ENCODE data around the gene VPS41. TPM values are rescaled to one million over a fixed set of nuclear protein-coding genes. Genes with fewer than 3 reads are reported as not detected.

The VPS41 gene
- total and polyA plus RNA-seq, 3 donors from 2014 or later: 28.8 to 59.1 (median 52.7) TPM

GRCh38 chr7:38753347-38753746 is 155.6 kb downstream of the VPS41 start:
- Histone ChIP-seq H3K9me3 (no peaks in the 10 kb centered on the region), H3K4me3 (no peak overlapping the region), H3K36me3 (ENCODE audit: low read depth, missing control alignments) (no peaks in the 10 kb centered on the region), H3K27ac (no peak overlapping the region), H3K4me1 (no peaks in the 10 kb centered on the region), H3K27me3 (no peaks in the 10 kb centered on the region)
- intact Hi-C loops (cut with DNase I; ENCODE audit: low total_unique reads): no loop called here
- no peak for DNase-seq
- TF ChIP-seq POLR2A (IDR thresholded peaks at IDR 0.05): no peak
- TF ChIP-seq CTCF (IDR thresholded peaks at IDR 0.05): no peak
- WGBS, 2 donors: 95 to 100% methylated on average over 4 of the region's 4 CpGs

DNA sequence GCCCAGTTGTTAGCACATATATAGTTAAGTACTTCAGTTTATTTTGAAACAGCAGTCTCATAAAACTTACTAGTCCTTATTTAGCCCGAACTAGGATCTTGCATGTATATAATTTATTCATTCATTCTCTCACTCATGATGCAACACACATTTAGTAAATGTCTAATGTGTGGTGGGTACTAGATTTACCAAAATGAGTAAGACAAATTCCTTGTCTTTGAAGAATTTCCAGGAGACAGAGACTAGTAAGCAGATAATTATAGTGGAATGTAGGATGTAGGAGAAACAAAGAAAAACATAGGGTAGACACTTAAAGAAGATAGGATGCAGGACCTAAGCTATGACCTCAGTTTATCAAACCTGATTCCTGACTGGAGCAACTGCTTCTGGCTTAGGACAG is 157.6 kb downstream of the VPS41 start:
- 87 to 95% methylated on average over 1 of the region's 1 CpG for WGBS, 2 donors
- Histone ChIP-seq H3K4me3 (no peak overlapping the region), H3K36me3 (ENCODE audit: low read depth, missing control alignments) (no peaks in the 10 kb centered on the region), H3K27me3 (no peaks in the 10 kb centered on the region), H3K9me3 (no peaks in the 10 kb centered on the region), H3K4me1 (no peaks in the 10 kb centered on the region), H3K27ac (no peak overlapping the region)
- no peak for TF ChIP-seq POLR2A (IDR thresholded peaks at IDR 0.05)
- TF ChIP-seq CTCF (IDR thresholded peaks at IDR 0.05): no peak
- no peak for DNase-seq
- intact Hi-C loops (cut with DNase I; ENCODE audit: low total_unique reads): no loop called here

DNA sequence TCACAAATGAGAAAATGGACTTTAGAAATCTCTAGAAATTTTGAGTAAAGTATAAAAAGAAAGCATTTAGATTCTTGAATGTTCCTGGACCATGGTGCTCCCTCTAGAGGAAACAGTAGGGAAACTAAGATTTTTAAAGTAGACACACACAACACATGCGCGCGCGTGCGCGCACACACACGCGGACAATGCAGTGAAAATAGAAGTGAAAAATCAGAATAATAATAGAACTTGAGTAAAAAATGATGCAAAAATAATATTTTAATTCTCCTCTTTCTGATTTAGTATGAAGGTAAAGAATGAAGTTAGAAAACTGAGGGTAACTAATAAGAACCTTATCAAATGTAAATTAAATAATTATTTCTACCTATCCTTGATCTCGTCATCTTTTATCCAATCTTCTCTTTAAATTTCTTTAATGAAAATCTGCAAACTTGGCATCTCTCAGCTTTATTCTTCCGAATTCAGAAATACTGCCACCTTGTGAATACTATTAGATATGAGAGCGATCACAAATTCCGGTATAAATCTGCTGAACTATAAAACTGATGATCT is 160.9 kb downstream of the VPS41 start:
- Histone ChIP-seq H3K36me3 (ENCODE audit: low read depth, missing control alignments) (no peaks in the 10 kb centered on the region), H3K4me3 (no peak overlapping the region), H3K27ac (no peak overlapping the region), H3K27me3 (no peaks in the 10 kb centered on the region), H3K9me3 (no peaks in the 10 kb centered on the region), H3K4me1 (no peaks in the 10 kb centered on the region)
- intact Hi-C loops (cut with DNase I; ENCODE audit: low total_unique reads): no loop called here
- TF ChIP-seq POLR2A (IDR thresholded peaks at IDR 0.05): no peak
- TF ChIP-seq CTCF (IDR thresholded peaks at IDR 0.05): peak in 2 of 3 experiments; percentile 12 to 45
- 85 to 89% methylated on average over 12 of the region's 12 CpGs for WGBS, 2 donors
- DNase-seq: no peak

GRCh38 chr7:38746438-38746837 is 162.6 kb downstream of the VPS41 start:
- intact Hi-C loops (cut with DNase I; ENCODE audit: low total_unique reads): no loop called here
- Histone ChIP-seq H3K4me3 (no peak overlapping the region), H3K9me3 (no peaks in the 10 kb centered on the region), H3K36me3 (ENCODE audit: low read depth, missing control alignments) (no peaks in the 10 kb centered on the region), H3K27me3 (no peaks in the 10 kb centered on the region), H3K27ac (no peak overlapping the region), H3K4me1 (no peaks in the 10 kb centered on the region)
- no peak for DNase-seq
- TF ChIP-seq POLR2A (IDR thresholded peaks at IDR 0.05) (no peak), CTCF (IDR thresholded peaks at IDR 0.05) (no peak)
- WGBS, 2 donors: 92 to 94% methylated on average over 7 of the region's 7 CpGs

- Histone ChIP-seq H3K4me1 (no peaks in the 10 kb centered on the region), H3K4me3 (no peak overlapping the region), H3K36me3 (ENCODE audit: low read depth, missing control alignments) (no peaks in the 10 kb centered on the region), H3K27ac (no peak overlapping the region), H3K9me3 (no peaks in the 10 kb centered on the region), H3K27me3 (no peaks in the 10 kb centered on the region)
- intact Hi-C loops (cut with DNase I; ENCODE audit: low total_unique reads): no loop called here
- 88 to 89% methylated on average over 3 of the region's 3 CpGs for WGBS, 2 donors
- DNase-seq: no peak
- no peak for TF ChIP-seq CTCF (IDR thresholded peaks at IDR 0.05)
- no peak for TF ChIP-seq POLR2A (IDR thresholded peaks at IDR 0.05)
Observed at GRCh38 chr7:38744746-38745145, 164.2 kb downstream of the VPS41 start.
